Neutrophil (primary cell): Measurements from ENCODE around the gene ALOX5.

Source experiments
- H3K27ac ChIP-seq: fragments of 200-600 bp; sonication (generic); 2 replicates; pipeline ENCODE4 v1.5.1; 2016; ENCODE audit warnings: mild to moderate bottlenecking, moderate library complexity
- H3K27me3 ChIP-seq: fragments of 200-600 bp; sonication (generic); 2 replicates; pipeline ENCODE4 v1.6.0; 2016; ENCODE audit warnings: mild to moderate bottlenecking
- H3K36me3 ChIP-seq: fragments of 200-600 bp; sonication (generic); 2 replicates; pipeline ENCODE4 v1.5.1; 2017
- H3K4me1 ChIP-seq, 2 experiments: fragments of 200-600 bp in 1 of 2; sonication (generic) in 1 of 2; 1 replicate in 1 of 2; 2 replicates in 1 of 2; pipeline versions ENCODE4 v1.5.1 to v1.6.1; 2013 to 2016; ENCODE audit warnings: low read depth in 1 of 2, low read length in 1 of 2, mild to moderate bottlenecking in 1 of 2, moderate library complexity in 1 of 2; ENCODE audit not compliant: control insufficient read depth in 1 of 2, insufficient read depth in 1 of 2
- H3K4me3 ChIP-seq, 2 experiments: fragments of 200-600 bp in 1 of 2; sonication (generic) in 1 of 2; 1 replicate in 1 of 2; 2 replicates in 1 of 2; pipeline ENCODE4 v1.5.1; 2013 to 2016; ENCODE audit warnings: low read depth in 1 of 2, low read length in 1 of 2, mild to moderate bottlenecking in 1 of 2, moderate library complexity in 1 of 2
- H3K9me3 ChIP-seq: fragments of 200-600 bp; sonication (generic); 2 replicates; pipeline ENCODE4 v1.5.1; 2016
- TF ChIP-seq, protein P1 (sequence below): fragments of 200-600 bp; sonication (generic); IDR thresholded peaks from 2 replicates; pipeline ENCODE4 v1.5.1; 2016; ENCODE audit warnings: antibody characterized with exemption

The ALOX5 gene

DNA sequence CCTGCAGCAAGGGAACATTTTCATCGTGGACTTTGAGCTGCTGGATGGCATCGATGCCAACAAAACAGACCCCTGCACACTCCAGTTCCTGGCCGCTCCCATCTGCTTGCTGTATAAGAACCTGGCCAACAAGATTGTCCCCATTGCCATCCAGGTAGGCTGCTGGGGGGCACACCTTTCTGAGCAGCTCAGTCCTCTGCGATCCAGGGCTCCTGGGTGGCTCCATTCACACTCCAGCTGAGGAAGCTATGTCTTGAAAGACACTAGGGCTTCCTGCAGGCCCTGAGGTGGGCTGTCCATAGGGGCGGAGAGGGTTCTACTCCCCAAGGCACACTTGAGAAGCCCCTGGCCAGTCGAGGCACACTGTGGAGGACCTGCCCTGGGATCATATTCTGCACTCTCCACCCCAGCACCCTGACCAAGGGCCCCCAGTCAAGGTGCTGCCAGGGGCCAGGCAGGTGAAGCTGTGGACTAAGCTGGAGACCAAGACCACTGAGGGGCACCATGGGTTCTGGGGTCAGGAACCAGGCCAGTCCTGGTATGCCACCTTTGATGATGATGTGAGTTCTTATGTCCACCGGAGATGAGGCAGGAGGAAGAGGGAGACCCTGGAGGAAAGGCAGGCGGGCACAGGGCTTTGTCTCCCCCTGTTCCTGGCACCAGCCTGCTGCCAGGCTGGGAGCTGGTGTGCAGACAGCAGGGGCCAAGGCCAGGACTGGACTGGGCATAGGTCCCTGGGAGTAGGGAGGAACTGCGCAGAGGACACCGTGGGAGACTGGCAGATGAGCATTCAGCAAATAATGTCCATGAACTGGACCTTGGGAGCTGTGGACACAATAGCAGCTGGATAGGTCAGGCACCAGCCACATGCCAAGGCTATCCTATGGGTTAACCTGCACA, 54.8 kb downstream of the ALOX5 start:
- TF ChIP-seq, protein P1, sequence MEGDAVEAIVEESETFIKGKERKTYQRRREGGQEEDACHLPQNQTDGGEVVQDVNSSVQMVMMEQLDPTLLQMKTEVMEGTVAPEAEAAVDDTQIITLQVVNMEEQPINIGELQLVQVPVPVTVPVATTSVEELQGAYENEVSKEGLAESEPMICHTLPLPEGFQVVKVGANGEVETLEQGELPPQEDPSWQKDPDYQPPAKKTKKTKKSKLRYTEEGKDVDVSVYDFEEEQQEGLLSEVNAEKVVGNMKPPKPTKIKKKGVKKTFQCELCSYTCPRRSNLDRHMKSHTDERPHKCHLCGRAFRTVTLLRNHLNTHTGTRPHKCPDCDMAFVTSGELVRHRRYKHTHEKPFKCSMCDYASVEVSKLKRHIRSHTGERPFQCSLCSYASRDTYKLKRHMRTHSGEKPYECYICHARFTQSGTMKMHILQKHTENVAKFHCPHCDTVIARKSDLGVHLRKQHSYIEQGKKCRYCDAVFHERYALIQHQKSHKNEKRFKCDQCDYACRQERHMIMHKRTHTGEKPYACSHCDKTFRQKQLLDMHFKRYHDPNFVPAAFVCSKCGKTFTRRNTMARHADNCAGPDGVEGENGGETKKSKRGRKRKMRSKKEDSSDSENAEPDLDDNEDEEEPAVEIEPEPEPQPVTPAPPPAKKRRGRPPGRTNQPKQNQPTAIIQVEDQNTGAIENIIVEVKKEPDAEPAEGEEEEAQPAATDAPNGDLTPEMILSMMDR = no peak
- no peaks in the 10 kb centered on the region for H3K9me3 ChIP-seq
- no peak overlapping the region for H3K4me3 ChIP-seq
- H3K27ac ChIP-seq = peak overlapping the region; percentile 56
- H3K27me3 ChIP-seq = no peaks in the 10 kb centered on the region
- peaks cover 18 to 19% of the 10 kb centered on the region in 2 experiments for H3K4me1 ChIP-seq
- peaks cover 99% of the 10 kb centered on the region for H3K36me3 ChIP-seq

DNA sequence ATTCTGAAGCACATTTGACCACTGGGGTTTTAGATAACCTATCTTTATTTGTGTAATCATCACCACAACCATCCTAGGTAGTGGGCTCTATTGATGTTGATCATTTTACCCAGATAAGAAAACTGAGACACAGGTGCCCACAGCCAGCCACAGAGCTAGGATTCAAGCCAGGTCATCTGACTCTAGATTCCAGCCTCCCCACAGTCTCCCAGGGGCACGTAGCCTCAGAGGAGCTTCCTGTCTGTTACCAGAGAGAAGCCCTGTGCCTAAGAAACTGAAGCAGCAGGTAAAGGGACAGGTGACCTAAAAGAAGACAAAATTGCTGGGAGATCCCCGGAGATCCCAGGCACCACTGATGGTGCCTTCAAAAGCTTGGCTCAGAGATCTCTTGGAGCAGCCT, 55.8 kb downstream of the ALOX5 start:
- TF ChIP-seq, protein P1 = no peak
- Histone ChIP-seq H3K4me1 (peaks cover 9 to 10% of the 10 kb centered on the region in 2 experiments), H3K4me3 (no peak overlapping the region), H3K27ac (peak overlapping the region; percentile 56), H3K36me3 (peaks cover 99% of the 10 kb centered on the region), H3K27me3 (no peaks in the 10 kb centered on the region), H3K9me3 (no peaks in the 10 kb centered on the region)

- Histone ChIP-seq H3K4me3 (no peak overlapping the region), H3K4me1 (peaks cover 6 to 15% of the 10 kb centered on the region in 2 experiments), H3K36me3 (peaks cover 86% of the 10 kb centered on the region), H3K27ac (no peak overlapping the region), H3K9me3 (no peaks in the 10 kb centered on the region), H3K27me3 (no peaks in the 10 kb centered on the region)
- TF ChIP-seq, protein P1 = no peak
These were observed 58.1 kb downstream of the ALOX5 start for GRCh38 chr10:45432113-45432512.

- TF ChIP-seq, protein P1 = no peak
- Histone ChIP-seq H3K27me3 (no peaks in the 10 kb centered on the region), H3K4me3 (no peak overlapping the region)
These were observed 58.9 kb downstream of the ALOX5 start for GRCh38 chr10:45432700-45433472.

DNA sequence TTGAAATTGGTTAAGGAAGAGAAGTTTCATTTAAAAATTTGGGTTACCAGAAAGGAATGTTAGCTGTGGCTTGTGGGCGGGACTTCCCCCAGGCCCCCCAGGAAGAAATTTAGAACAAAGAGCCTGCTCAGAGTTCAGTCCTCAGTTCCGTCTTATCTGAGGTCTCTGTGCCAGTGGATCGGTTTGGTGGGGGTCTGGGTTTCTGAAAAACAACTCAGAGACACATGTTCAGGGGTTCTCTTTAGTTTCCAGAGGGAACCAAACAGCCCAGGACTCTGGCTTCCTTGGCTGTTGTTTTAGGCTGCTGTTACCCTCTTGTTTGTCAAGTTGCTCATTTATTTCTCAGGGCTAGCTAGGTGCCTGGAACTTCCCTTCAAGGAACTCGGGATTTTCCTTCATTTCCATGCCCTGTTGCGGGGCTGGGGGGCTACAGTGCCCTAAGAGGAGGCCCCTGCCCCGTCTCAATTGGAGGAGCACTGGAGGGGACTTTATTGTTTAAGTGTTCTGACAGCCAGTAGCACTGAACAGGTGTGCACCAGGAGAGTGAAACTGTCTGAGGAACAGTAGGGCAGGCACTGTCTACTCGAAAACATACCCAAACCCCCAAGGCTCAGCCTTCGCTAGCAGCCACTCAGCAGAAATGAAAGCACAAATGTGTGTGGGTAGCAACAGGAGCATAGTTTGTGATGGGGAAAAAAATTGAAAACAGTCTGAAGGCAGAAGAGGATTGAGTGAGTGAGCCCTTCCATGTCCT, 59.9 kb downstream of the ALOX5 start:
- Histone ChIP-seq H3K27ac (peak overlapping the region; percentile 59), H3K36me3 (peaks cover 76% of the 10 kb centered on the region), H3K4me1 (peaks cover 23 to 33% of the 10 kb centered on the region in 2 experiments), H3K9me3 (no peaks in the 10 kb centered on the region), H3K4me3 (no peak overlapping the region), H3K27me3 (no peaks in the 10 kb centered on the region)
- TF ChIP-seq, protein P1 = no peak

More at GRCh38 chr10:45432700-45433472, 58.9 kb downstream of the ALOX5 start:
- H3K4me1 ChIP-seq = peaks cover 13 to 23% of the 10 kb centered on the region in 2 experiments
- H3K9me3 ChIP-seq = no peaks in the 10 kb centered on the region
- peaks cover 78% of the 10 kb centered on the region for H3K36me3 ChIP-seq
- peak overlapping the region; percentile 59 for H3K27ac ChIP-seq
